Measurements from ENCODE around the gene CCDC6.
A peak's percentile ranks its signal among the peaks of the same experiment; 100 is the strongest.

DNA sequence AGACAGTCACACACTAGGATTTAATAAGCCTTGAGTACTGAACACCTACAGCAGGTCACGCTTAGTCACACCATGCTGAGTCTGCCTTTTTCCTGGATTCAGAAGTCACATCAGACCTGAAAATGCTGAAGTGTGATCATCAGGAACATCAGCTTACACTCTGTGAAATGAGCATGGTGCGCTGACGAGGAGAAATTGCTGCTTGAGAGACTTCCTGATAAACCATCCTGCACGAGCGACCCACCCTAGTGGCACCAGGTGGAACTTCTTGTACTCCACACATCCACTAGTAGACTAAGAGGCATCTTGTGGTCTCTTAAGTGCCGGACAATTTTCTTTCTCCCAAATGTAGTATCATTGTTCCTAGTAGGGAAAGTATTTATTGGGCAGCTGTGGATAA is 101.3 kb downstream of the CCDC6 start:
- TF ChIP-seq, protein P1, sequence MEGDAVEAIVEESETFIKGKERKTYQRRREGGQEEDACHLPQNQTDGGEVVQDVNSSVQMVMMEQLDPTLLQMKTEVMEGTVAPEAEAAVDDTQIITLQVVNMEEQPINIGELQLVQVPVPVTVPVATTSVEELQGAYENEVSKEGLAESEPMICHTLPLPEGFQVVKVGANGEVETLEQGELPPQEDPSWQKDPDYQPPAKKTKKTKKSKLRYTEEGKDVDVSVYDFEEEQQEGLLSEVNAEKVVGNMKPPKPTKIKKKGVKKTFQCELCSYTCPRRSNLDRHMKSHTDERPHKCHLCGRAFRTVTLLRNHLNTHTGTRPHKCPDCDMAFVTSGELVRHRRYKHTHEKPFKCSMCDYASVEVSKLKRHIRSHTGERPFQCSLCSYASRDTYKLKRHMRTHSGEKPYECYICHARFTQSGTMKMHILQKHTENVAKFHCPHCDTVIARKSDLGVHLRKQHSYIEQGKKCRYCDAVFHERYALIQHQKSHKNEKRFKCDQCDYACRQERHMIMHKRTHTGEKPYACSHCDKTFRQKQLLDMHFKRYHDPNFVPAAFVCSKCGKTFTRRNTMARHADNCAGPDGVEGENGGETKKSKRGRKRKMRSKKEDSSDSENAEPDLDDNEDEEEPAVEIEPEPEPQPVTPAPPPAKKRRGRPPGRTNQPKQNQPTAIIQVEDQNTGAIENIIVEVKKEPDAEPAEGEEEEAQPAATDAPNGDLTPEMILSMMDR (IDR thresholded peaks at IDR 0.05), result peak in 5 of 6 experiments; percentile 30 to 64 (median 45)
- TF ChIP-seq POLR2A (IDR thresholded peaks at IDR 0.05), result no peak
